ENCODE measurements around the gene MYO10.

Gene MYO10

GRCh38 chr5:16943846-16944678, 8.0 kb upstream of the MYO10 start:
- no peak for DNase-seq

GRCh38 chr5:16937503-16938161, 1.5 kb upstream of the MYO10 start:
- DNase-seq, result no peak

- DNase-seq, result no peak
Measured at GRCh38 chr5:16936989-16937438, 926 bp upstream of the MYO10 start.

- DNase-seq, result no peak
Measured at GRCh38 chr5:16935231-16936149, 598 bp downstream of the MYO10 start.

- DNase-seq, result no peak
Measured at GRCh38 chr5:16934677-16935153, 1.4 kb downstream of the MYO10 start.

GRCh38 chr5:16934123-16934522, 2.0 kb downstream of the MYO10 start:
- DNase-seq, result no peak

GRCh38 chr5:16933337-16933736, 2.8 kb downstream of the MYO10 start:
- DNase-seq, result no peak

- DNase-seq, result no peak
Measured at GRCh38 chr5:16932401-16932800, 3.7 kb downstream of the MYO10 start.

GRCh38 chr5:16931334-16932110, 4.6 kb downstream of the MYO10 start:
- DNase-seq, result peak; percentile 93

GRCh38 chr5:16930496-16930895, 5.6 kb downstream of the MYO10 start:
- no peak for DNase-seq

- DNase-seq, result no peak
Measured at GRCh38 chr5:16929831-16930230, 6.3 kb downstream of the MYO10 start.

- DNase-seq, result no peak
Measured at GRCh38 chr5:16929347-16929746, 6.7 kb downstream of the MYO10 start.

GRCh38 chr5:16927613-16928012, 8.5 kb downstream of the MYO10 start:
- DNase-seq, result no peak

GRCh38 chr5:16926417-16926816, 9.7 kb downstream of the MYO10 start:
- DNase-seq, result no peak

- no peak for DNase-seq
Measured at GRCh38 chr5:16924206-16924605, 11.9 kb downstream of the MYO10 start.

- no peak for DNase-seq
Measured at GRCh38 chr5:16922430-16922829, 13.7 kb downstream of the MYO10 start.

- DNase-seq, result no peak
Measured at GRCh38 chr5:16921211-16921610, 14.9 kb downstream of the MYO10 start.

- no peak for DNase-seq
Measured at GRCh38 chr5:16920109-16920816, 15.8 kb downstream of the MYO10 start.

- DNase-seq, result no peak
Measured at GRCh38 chr5:16918891-16919671, 17.0 kb downstream of the MYO10 start.

- DNase-seq, result no peak
Measured at GRCh38 chr5:16918156-16918555, 17.9 kb downstream of the MYO10 start.
